Ascending aorta (tissue), 2 donors: ENCODE measurements around the gene CACNA2D3. TPM values are rescaled to one million over a fixed set of nuclear protein-coding genes. Genes with fewer than 3 reads are reported as not detected.

Experiments
- DNase-seq, 2 donors: peaks; one replicate each; pipeline ENCODE4 v3.0.0-alpha.2; 2019; ENCODE audit warnings: low spot score in 2 of 2
- H3K27ac ChIP-seq, 2 donors: fragments of 200-600 bp; sonication (generic); one replicate each; pipeline ENCODE4 v1.5.1; 2016 to 2017; ENCODE audit warnings: mild to moderate bottlenecking in 1 of 2
- H3K27me3 ChIP-seq: fragments of 200-600 bp; sonication (generic); one replicate; pipeline ENCODE4 v1.5.1; 2017
- H3K36me3 ChIP-seq, 2 donors: fragments of 200-600 bp; sonication (generic); one replicate each; pipeline ENCODE4 v1.5.1; 2016
- H3K4me1 ChIP-seq, 2 donors: fragments of 200-600 bp; sonication (generic); one replicate each; pipeline ENCODE4 v1.5.1; 2016 to 2017; ENCODE audit warnings: mild to moderate bottlenecking in 1 of 2
- H3K4me3 ChIP-seq, 2 donors: fragments of 200-600 bp; sonication (generic); one replicate each; pipeline ENCODE4 v1.5.1; 2016 to 2017; ENCODE audit warnings: mild to moderate bottlenecking in 1 of 2
- H3K9me3 ChIP-seq, 2 donors: fragments of 200-600 bp; sonication (generic); one replicate each; pipeline ENCODE4 v1.5.1; 2016
- intact Hi-C: fragments of 100-400 bp; cut with DNase I; formaldehyde crosslinking; loops from one replicate; pipeline ENCODE4 v1.15.1; 2023
- total RNA-seq: library from RNA; depleted of rRNA; stranded (reverse); fragments of >200 nt; gene quantifications from one replicate; pipeline ENCODE4 v1.1.0, GENCODE V29; 2016
- TF ChIP-seq, protein P1 (sequence below), 3 experiments: fragments of 200-600 bp in 2 of 3; fragments of 450-650 bp in 1 of 3; sonication (generic) in 2 of 3; IDR thresholded peaks; one replicate each; pipeline ENCODE4 v1.5.1; 2016 to 2019; ENCODE audit warnings: antibody characterized with exemption in 3 of 3, mild to moderate bottlenecking in 1 of 3, moderate library complexity in 1 of 3

Gene CACNA2D3
- total RNA-seq, 1 donor from 2014 or later: not detected

DNA sequence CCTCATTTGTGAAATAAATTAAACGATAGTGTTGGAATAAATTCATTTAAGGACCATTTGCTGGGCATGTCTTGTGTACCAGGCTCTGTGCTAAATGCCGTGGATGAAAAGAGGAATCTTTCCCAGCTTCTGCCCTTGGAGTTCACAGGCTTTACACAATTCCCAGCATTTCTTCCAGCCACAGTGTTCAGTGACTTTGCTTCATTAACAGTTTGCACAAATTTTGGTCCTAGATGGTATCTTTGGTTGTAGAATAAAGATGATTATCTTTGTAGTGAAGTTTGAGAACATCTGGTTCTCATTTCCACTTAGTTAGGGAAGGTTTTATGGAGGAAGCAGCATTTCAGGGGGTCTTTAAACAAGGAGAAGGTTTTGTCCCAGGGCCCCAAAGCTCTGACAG lies 705.4 kb downstream of the CACNA2D3 start:
- TF ChIP-seq, protein P1, sequence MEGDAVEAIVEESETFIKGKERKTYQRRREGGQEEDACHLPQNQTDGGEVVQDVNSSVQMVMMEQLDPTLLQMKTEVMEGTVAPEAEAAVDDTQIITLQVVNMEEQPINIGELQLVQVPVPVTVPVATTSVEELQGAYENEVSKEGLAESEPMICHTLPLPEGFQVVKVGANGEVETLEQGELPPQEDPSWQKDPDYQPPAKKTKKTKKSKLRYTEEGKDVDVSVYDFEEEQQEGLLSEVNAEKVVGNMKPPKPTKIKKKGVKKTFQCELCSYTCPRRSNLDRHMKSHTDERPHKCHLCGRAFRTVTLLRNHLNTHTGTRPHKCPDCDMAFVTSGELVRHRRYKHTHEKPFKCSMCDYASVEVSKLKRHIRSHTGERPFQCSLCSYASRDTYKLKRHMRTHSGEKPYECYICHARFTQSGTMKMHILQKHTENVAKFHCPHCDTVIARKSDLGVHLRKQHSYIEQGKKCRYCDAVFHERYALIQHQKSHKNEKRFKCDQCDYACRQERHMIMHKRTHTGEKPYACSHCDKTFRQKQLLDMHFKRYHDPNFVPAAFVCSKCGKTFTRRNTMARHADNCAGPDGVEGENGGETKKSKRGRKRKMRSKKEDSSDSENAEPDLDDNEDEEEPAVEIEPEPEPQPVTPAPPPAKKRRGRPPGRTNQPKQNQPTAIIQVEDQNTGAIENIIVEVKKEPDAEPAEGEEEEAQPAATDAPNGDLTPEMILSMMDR (IDR thresholded peaks at IDR 0.05): no peak
- H3K9me3 ChIP-seq: no peaks in the 10 kb centered on the region

DNA sequence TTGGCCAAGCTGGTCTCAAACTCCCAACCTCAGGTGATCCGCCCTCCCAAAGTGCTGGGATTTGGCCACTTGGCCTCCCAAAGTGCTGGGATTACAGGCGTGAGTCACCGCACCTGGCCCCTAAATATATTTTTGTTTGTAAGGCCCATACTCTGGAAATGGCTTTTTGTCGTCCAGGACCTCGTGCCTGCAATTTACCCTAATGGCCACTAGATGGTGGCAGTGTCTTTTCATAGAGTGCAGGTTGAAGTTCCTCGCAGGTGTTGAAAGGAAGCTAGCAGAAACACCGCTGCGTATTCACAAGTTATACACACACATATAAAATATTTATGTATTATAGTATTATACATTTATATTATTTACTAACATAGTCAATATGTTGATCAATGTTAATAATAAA lies 708.3 kb downstream of the CACNA2D3 start:
- no peak for DNase-seq
- Histone ChIP-seq H3K9me3 (no peaks in the 10 kb centered on the region), H3K27me3 (no peaks in the 10 kb centered on the region), H3K27ac (no peak overlapping the region), H3K4me3 (no peak overlapping the region), H3K4me1 (no peaks in the 10 kb centered on the region), H3K36me3 (no peaks in the 10 kb centered on the region)
- TF ChIP-seq, protein P1 (IDR thresholded peaks at IDR 0.05): peak in 2 of 3 experiments; percentile 20 to 22
- intact Hi-C loops: no loop called here

More for the DNA sequence above, 705.4 kb downstream of the CACNA2D3 start:
- no peaks in the 10 kb centered on the region for H3K36me3 ChIP-seq
- intact Hi-C loops: no loop called here
- no peaks in the 10 kb centered on the region for H3K27me3 ChIP-seq
- H3K27ac ChIP-seq: no peak overlapping the region
- no peak for DNase-seq
- no peaks in the 10 kb centered on the region for H3K4me1 ChIP-seq
- no peak overlapping the region for H3K4me3 ChIP-seq

DNA sequence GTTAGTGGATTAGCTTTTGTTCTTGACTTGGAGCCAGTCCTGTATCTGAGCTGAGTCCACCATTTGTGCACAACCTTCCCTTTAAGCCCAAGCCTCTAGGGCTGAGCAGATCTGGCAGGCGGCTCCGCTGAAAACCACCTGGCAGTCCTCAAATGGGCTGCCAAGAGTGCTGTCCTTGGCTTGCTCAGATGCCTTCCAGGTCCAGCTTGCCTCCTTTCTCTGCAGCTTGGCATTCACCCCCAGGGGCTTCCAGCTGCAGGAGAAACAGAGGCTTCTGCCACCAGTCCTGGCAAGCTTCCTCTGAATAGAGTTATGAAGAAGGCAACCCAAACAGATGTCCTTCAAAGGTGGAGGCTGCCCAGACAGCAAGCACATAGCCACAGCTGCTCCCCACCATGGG lies 708.8 kb downstream of the CACNA2D3 start:
- Histone ChIP-seq H3K27ac (no peak overlapping the region), H3K27me3 (no peaks in the 10 kb centered on the region), H3K4me3 (no peak overlapping the region), H3K36me3 (no peaks in the 10 kb centered on the region), H3K4me1 (no peaks in the 10 kb centered on the region), H3K9me3 (no peaks in the 10 kb centered on the region)
- intact Hi-C loops: no loop called here
- TF ChIP-seq, protein P1 (IDR thresholded peaks at IDR 0.05): no peak
- no peak for DNase-seq

- Histone ChIP-seq H3K4me3 (no peak overlapping the region), H3K27ac (no peak overlapping the region), H3K27me3 (no peaks in the 10 kb centered on the region), H3K36me3 (no peaks in the 10 kb centered on the region), H3K9me3 (no peaks in the 10 kb centered on the region), H3K4me1 (no peaks in the 10 kb centered on the region)
- intact Hi-C loops: no loop called here
- TF ChIP-seq, protein P1 (IDR thresholded peaks at IDR 0.05): no peak
- DNase-seq: no peak
Observed at GRCh38 chr3:54832876-54833275, 710.5 kb downstream of the CACNA2D3 start.

- no peaks in the 10 kb centered on the region for H3K36me3 ChIP-seq
- no peaks in the 10 kb centered on the region for H3K9me3 ChIP-seq
- intact Hi-C loops: no loop called here
- TF ChIP-seq, protein P1 (IDR thresholded peaks at IDR 0.05): no peak
- H3K4me1 ChIP-seq: no peaks in the 10 kb centered on the region
- DNase-seq: no peak
- no peak overlapping the region for H3K4me3 ChIP-seq
- no peak overlapping the region for H3K27ac ChIP-seq
- H3K27me3 ChIP-seq: no peaks in the 10 kb centered on the region
Observed at GRCh38 chr3:54835701-54836100, 713.3 kb downstream of the CACNA2D3 start.

DNA sequence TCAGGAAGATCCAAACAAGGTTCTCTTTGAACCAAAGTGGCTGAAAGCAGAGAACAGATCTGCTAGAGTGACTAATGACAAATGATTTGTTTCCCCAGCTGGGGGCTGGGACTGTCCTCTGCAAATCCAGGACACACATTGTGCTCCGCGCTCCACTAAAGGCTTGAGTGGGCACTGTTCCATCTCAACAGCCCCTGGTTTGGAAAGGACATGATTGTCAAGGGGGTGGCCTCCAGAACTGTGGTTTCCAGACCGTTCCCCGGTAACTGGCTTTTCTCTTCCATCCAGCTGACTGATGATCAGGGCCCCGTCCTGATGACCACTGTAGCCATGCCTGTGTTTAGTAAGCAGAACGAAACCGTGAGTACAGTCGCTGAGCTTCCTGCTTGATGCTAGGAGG lies 714.5 kb downstream of the CACNA2D3 start:
- no peak for DNase-seq
- H3K36me3 ChIP-seq: no peaks in the 10 kb centered on the region
- no peak overlapping the region for H3K27ac ChIP-seq
- intact Hi-C loops: no loop called here
- H3K4me3 ChIP-seq: no peak overlapping the region
- TF ChIP-seq, protein P1 (IDR thresholded peaks at IDR 0.05): no peak
- no peaks in the 10 kb centered on the region for H3K9me3 ChIP-seq
- no peaks in the 10 kb centered on the region for H3K4me1 ChIP-seq
- no peaks in the 10 kb centered on the region for H3K27me3 ChIP-seq
